Measurements from ENCODE around the gene COPS2.

Gene COPS2

GRCh38 chr15:49155834-49156627 lies 632 bp upstream of the COPS2 start:
- DNase-seq, result no peak

GRCh38 chr15:49154799-49155109 lies 645 bp downstream of the COPS2 start:
- DNase-seq, result no peak

- no peak for DNase-seq
Measured at GRCh38 chr15:49154359-49154758, 1.0 kb downstream of the COPS2 start.

GRCh38 chr15:49152552-49153312 lies 2.7 kb downstream of the COPS2 start:
- DNase-seq, result no peak

GRCh38 chr15:49151831-49152230 lies 3.6 kb downstream of the COPS2 start:
- DNase-seq, result no peak

- DNase-seq, result no peak
Measured at GRCh38 chr15:49148727-49149126, 6.7 kb downstream of the COPS2 start.

- DNase-seq, result no peak
Measured at GRCh38 chr15:49148298-49148697, 7.1 kb downstream of the COPS2 start.

GRCh38 chr15:49145651-49146609 lies 9.5 kb downstream of the COPS2 start:
- no peak for DNase-seq

GRCh38 chr15:49137861-49138260 lies 17.5 kb downstream of the COPS2 start:
- no peak for DNase-seq

GRCh38 chr15:49135911-49136310 lies 19.5 kb downstream of the COPS2 start:
- no peak for DNase-seq

GRCh38 chr15:49135342-49135857 lies 20.0 kb downstream of the COPS2 start:
- no peak for DNase-seq

GRCh38 chr15:49134683-49135341 lies 20.6 kb downstream of the COPS2 start:
- no peak for DNase-seq

GRCh38 chr15:49131403-49131802 lies 24.0 kb downstream of the COPS2 start:
- DNase-seq, result no peak

GRCh38 chr15:49124371-49124770 lies 31.0 kb downstream of the COPS2 start:
- no peak for DNase-seq

GRCh38 chr15:49122541-49123062 lies 32.8 kb downstream of the COPS2 start:
- no peak for DNase-seq

GRCh38 chr15:49121901-49122300 lies 33.5 kb downstream of the COPS2 start:
- no peak for DNase-seq

- DNase-seq, result no peak
Measured at GRCh38 chr15:49120832-49121231, 34.6 kb downstream of the COPS2 start.

- no peak for DNase-seq
Measured at GRCh38 chr15:49116108-49116857, 39.1 kb downstream of the COPS2 start.

- no peak for DNase-seq
Measured at GRCh38 chr15:49115062-49115461, 40.3 kb downstream of the COPS2 start.

GRCh38 chr15:49110158-49110944 lies 45.0 kb downstream of the COPS2 start:
- DNase-seq, result no peak

GRCh38 chr15:49103002-49103401 lies 52.4 kb downstream of the COPS2 start:
- no peak for DNase-seq

Data from activated CD8-positive, alpha-beta memory T cell treated with anti-CD3 and anti-CD28 coated beads for 24 hours (primary cell).